ENCODE results near the gene PFDN2.
"Not testable (repeated sequence)": the region's sequence is repeated elsewhere in the genome, so short reads cannot be mapped to it uniquely, and the experiment has no call there.

PFDN2 gene

GRCh38 chr1:161132410-161133219 is 14.8 kb upstream of the PFDN2 start, which contains the start of gene DEDD:
TSS of gene DEDD (minus strand) at chr1:161132667. CDS start at chr1:161124462, 8,205 bp downstream.
- Histone ChIP-seq H3K4me3 (ENCODE audit: low read length) (peak within 1 kb of the TSS; percentile 84), H3K9ac (ENCODE audit: low read length) (peak within 1 kb of the TSS; percentile 88), H3K27ac (ENCODE audit: low read length) (peak within 1 kb of the TSS; percentile 98), H3K4me1 (ENCODE audit: control insufficient read depth, low read depth, low read length) (peaks cover 9% of the 10 kb centered on the region), H3K27me3 (ENCODE audit: control insufficient read depth, insufficient read depth, low read length) (no peaks in the 10 kb centered on the region), H3K36me3 (ENCODE audit: control insufficient read depth, low read depth, low read length) (peaks cover 20% of the 10 kb centered on the region), H3K9me3 (ENCODE audit: control insufficient read depth, low read depth, low read length) (no peaks in the 10 kb centered on the region)

GRCh38 chr1:161131523-161132409 is 13.9 kb upstream of the PFDN2 start:
- Histone ChIP-seq H3K4me3 (ENCODE audit: low read length) (peak overlapping the region; percentile 84), H3K27ac (ENCODE audit: low read length) (peak overlapping the region; percentile 59), H3K9ac (ENCODE audit: low read length) (peak overlapping the region; percentile 88), H3K27me3 (ENCODE audit: control insufficient read depth, insufficient read depth, low read length) (no peaks in the 10 kb centered on the region), H3K4me1 (ENCODE audit: control insufficient read depth, low read depth, low read length) (peaks cover 9% of the 10 kb centered on the region), H3K9me3 (ENCODE audit: control insufficient read depth, low read depth, low read length) (no peaks in the 10 kb centered on the region), H3K36me3 (ENCODE audit: control insufficient read depth, low read depth, low read length) (peaks cover 26% of the 10 kb centered on the region)

GRCh38 chr1:161130266-161130665 is 12.4 kb upstream of the PFDN2 start:
- Histone ChIP-seq H3K27me3 (ENCODE audit: control insufficient read depth, insufficient read depth, low read length) (no peaks in the 10 kb centered on the region), H3K4me1 (ENCODE audit: control insufficient read depth, low read depth, low read length) (peaks cover 9% of the 10 kb centered on the region), H3K4me3 (ENCODE audit: low read length) (peak overlapping the region; percentile 84), H3K36me3 (ENCODE audit: control insufficient read depth, low read depth, low read length) (peaks cover 28% of the 10 kb centered on the region), H3K9ac (ENCODE audit: low read length) (no peak overlapping the region), H3K9me3 (ENCODE audit: control insufficient read depth, low read depth, low read length) (no peaks in the 10 kb centered on the region), H3K27ac (ENCODE audit: low read length) (no peak overlapping the region)

- no peak overlapping the region for H3K9ac ChIP-seq (ENCODE audit: low read length)
- peaks cover 38% of the 10 kb centered on the region for H3K36me3 ChIP-seq (ENCODE audit: control insufficient read depth, low read depth, low read length)
- H3K4me3 ChIP-seq (ENCODE audit: low read length): no peak overlapping the region
- H3K4me1 ChIP-seq (ENCODE audit: control insufficient read depth, low read depth, low read length): peaks cover 9% of the 10 kb centered on the region
- no peaks in the 10 kb centered on the region for H3K9me3 ChIP-seq (ENCODE audit: control insufficient read depth, low read depth, low read length)
- no peak overlapping the region for H3K27ac ChIP-seq (ENCODE audit: low read length)
- H3K27me3 ChIP-seq (ENCODE audit: control insufficient read depth, insufficient read depth, low read length): no peaks in the 10 kb centered on the region
Observed at GRCh38 chr1:161128591-161129420, 11.0 kb upstream of the PFDN2 start.

DNA sequence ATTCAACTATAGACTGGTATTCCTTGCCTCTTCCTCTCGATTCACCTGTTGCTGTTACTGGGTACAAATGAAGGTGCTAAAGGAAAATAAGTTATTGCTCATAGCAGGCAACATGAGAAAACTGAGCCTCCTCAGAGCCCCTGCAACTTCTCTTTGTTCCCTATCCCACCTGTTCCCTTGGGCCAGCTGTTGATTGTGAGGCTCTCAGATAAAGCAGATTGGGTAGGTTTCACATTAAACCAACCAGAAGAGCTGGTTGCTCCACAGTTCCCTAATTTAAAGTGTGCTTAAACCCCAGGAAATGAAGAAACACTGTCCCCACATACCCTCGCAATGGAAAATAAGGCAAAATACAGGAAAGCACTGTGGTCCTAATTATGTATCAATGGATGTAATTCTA is 9.8 kb upstream of the PFDN2 start:
- Histone ChIP-seq H3K27ac (ENCODE audit: low read length) (no peak overlapping the region), H3K27me3 (ENCODE audit: control insufficient read depth, insufficient read depth, low read length) (no peaks in the 10 kb centered on the region), H3K9ac (ENCODE audit: low read length) (no peak overlapping the region), H3K4me3 (ENCODE audit: low read length) (no peak overlapping the region), H3K9me3 (ENCODE audit: control insufficient read depth, low read depth, low read length) (no peaks in the 10 kb centered on the region), H3K4me1 (ENCODE audit: control insufficient read depth, low read depth, low read length) (peaks cover 9% of the 10 kb centered on the region), H3K36me3 (ENCODE audit: control insufficient read depth, low read depth, low read length) (peaks cover 45% of the 10 kb centered on the region)

DNA sequence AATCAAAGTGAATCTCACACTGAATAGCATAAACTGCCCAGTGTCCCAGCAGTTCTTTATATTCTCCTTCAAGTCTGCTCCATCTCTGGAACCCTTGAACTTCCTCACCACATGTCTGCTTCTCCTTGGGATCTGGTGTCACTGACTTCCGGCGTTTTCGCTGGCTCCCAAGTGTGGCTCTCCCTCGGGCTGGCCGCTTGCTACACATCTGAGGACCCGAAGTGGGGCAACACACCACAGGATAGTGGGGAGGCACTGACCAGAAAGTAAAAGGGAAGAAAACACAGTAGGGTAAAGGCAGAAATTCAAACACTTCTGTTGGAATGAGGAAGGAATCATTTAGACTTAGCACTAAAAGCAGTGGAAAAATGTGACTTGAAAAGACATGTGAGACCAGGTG is 5.1 kb upstream of the PFDN2 start:
- H3K9me3 ChIP-seq (ENCODE audit: control insufficient read depth, low read depth, low read length): no peaks in the 10 kb centered on the region
- H3K4me3 ChIP-seq (ENCODE audit: low read length): no peak overlapping the region
- peaks cover 11% of the 10 kb centered on the region for H3K4me1 ChIP-seq (ENCODE audit: control insufficient read depth, low read depth, low read length)
- H3K27ac ChIP-seq (ENCODE audit: low read length): no peak overlapping the region
- no peak overlapping the region for H3K9ac ChIP-seq (ENCODE audit: low read length)
- peaks cover 57% of the 10 kb centered on the region for H3K36me3 ChIP-seq (ENCODE audit: control insufficient read depth, low read depth, low read length)
- no peaks in the 10 kb centered on the region for H3K27me3 ChIP-seq (ENCODE audit: control insufficient read depth, insufficient read depth, low read length)

- Histone ChIP-seq H3K27ac (ENCODE audit: low read length) (no peak overlapping the region), H3K4me1 (ENCODE audit: control insufficient read depth, low read depth, low read length) (peaks cover 11% of the 10 kb centered on the region), H3K36me3 (ENCODE audit: control insufficient read depth, low read depth, low read length) (peaks cover 48% of the 10 kb centered on the region), H3K9me3 (ENCODE audit: control insufficient read depth, low read depth, low read length) (no peaks in the 10 kb centered on the region), H3K4me3 (ENCODE audit: low read length) (no peak overlapping the region), H3K27me3 (ENCODE audit: control insufficient read depth, insufficient read depth, low read length) (no peaks in the 10 kb centered on the region), H3K9ac (ENCODE audit: low read length) (no peak overlapping the region)
Observed at GRCh38 chr1:161121834-161122233, 4.0 kb upstream of the PFDN2 start.

DNA sequence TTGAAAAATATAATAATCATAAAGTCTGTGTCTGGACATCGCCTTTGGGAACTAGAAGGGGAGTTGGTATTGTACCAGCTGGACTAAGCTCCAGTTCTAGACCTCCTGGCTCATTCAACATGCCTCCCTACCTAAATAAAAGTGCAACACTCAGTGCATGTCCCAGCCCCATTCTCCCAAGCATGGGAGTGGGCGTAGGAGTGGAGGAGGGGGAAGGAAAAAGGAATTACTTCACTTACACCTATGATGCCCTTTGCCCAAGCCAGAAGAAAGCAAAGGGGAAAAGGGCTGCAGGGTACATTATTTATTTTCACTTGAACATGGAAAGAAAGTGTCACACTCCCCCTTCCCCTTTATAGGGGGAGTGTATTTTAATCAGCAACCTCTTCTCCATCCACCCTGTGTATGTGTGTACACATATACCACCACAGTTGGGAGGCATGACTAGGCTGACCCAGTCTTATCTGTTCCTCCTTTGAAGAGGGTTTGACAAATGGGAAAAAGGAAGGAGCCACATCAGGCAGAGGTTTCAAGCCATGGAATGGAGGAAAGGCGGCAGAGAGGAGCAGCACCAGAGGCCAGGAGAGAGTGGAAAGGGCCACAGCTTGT is 3.3 kb upstream of the PFDN2 start:
- H3K36me3 ChIP-seq (ENCODE audit: control insufficient read depth, low read depth, low read length): peaks cover 45% of the 10 kb centered on the region
- no peaks in the 10 kb centered on the region for H3K27me3 ChIP-seq (ENCODE audit: control insufficient read depth, insufficient read depth, low read length)
- H3K4me3 ChIP-seq (ENCODE audit: low read length): no peak overlapping the region
- H3K9ac ChIP-seq (ENCODE audit: low read length): no peak overlapping the region
- no peaks in the 10 kb centered on the region for H3K9me3 ChIP-seq (ENCODE audit: control insufficient read depth, low read depth, low read length)
- H3K4me1 ChIP-seq (ENCODE audit: control insufficient read depth, low read depth, low read length): peaks cover 11% of the 10 kb centered on the region
- no peak overlapping the region for H3K27ac ChIP-seq (ENCODE audit: low read length)

DNA sequence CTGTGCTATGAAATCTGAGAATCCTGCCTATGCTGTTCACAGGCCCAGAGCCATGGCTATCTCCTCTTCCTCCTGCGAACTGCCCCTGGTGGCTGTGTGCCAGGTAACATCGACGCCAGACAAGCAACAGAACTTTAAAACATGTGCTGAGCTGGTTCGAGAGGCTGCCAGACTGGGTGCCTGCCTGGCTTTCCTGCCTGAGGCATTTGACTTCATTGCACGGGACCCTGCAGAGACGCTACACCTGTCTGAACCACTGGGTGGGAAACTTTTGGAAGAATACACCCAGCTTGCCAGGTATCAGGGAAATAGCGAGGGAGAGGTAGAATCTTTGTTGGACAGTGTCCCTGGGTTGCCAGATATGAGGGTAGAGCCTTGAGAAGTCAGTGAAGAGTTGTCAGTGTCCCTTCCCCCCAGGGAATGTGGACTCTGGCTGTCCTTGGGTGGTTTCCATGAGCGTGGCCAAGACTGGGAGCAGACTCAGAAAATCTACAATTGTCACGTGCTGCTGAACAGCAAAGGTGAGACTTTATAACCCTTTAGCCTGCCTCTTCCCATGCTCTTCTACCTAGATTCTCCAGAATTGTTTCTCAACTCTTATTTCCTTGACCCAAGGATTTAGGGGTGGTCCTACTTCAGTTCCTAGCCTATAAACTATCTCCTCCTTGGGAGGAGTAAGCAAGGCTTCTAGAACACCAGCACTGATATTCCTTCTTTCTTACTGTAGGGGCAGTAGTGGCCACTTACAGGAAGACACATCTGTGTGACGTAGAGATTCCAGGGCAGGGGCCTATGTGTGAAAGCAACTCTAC is 1.5 kb upstream of the PFDN2 start:
- Histone ChIP-seq H3K27me3 (ENCODE audit: control insufficient read depth, insufficient read depth, low read length) (no peaks in the 10 kb centered on the region), H3K9ac (ENCODE audit: low read length) (peak overlapping the region; percentile 54), H3K36me3 (ENCODE audit: control insufficient read depth, low read depth, low read length) (peaks cover 40% of the 10 kb centered on the region), H3K9me3 (ENCODE audit: control insufficient read depth, low read depth, low read length) (no peaks in the 10 kb centered on the region), H3K4me3 (ENCODE audit: low read length) (peak overlapping the region; percentile 80), H3K27ac (ENCODE audit: low read length) (no peak overlapping the region), H3K4me1 (ENCODE audit: control insufficient read depth, low read depth, low read length) (peaks cover 11% of the 10 kb centered on the region)

DNA sequence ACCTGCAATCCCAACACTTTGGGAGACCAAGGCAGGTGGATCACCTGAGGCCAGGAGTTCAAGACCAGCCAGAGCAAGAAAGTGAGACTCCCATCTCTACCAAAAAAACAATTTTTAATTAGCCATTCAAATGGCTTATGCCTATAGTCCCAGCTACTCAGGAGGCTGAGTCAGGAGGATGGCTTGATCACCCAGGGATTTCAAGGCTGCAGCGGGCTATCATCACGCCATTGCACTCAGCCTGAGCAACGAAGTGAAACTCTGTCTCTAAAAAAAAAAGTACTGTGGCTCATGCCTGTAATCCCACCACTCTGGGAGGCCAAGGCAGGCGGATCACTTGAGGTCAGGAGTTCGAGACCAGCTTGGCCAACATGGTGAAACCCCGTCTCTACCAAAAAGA is 1.9 kb downstream of the PFDN2 start:
- not testable (repeated sequence) for H3K9me3 ChIP-seq (ENCODE audit: control insufficient read depth, low read depth, low read length); H3K4me3 ChIP-seq (ENCODE audit: low read length); H3K27ac ChIP-seq (ENCODE audit: low read length); H3K27me3 ChIP-seq (ENCODE audit: control insufficient read depth, insufficient read depth, low read length); H3K9ac ChIP-seq (ENCODE audit: low read length)
- peaks cover 11% of the 10 kb centered on the region for H3K4me1 ChIP-seq (ENCODE audit: control insufficient read depth, low read depth, low read length)
- H3K36me3 ChIP-seq (ENCODE audit: control insufficient read depth, low read depth, low read length): peaks cover 12% of the 10 kb centered on the region
